Endodermal cell (in vitro differentiated cells): ENCODE data around the gene CHRDL2. TPM values are rescaled to one million over a fixed set of nuclear protein-coding genes. Genes with fewer than 3 reads are reported as not detected.
"Not testable (repeated sequence)": the region's sequence is repeated elsewhere in the genome, so short reads cannot be mapped to it uniquely, and the experiment has no call there.

Experiments
- DNase-seq: peaks from one replicate; pipeline ENCODE4 v3.0.0-alpha.2; 2017
- H3K27ac ChIP-seq: 2 replicates; pipeline ENCODE4 v1.5.1; 2013; ENCODE audit warnings: mild to moderate bottlenecking, low read depth, low read length, moderate library complexity
- H3K27me3 ChIP-seq: 2 replicates; pipeline ENCODE4 v1.6.1; 2013; ENCODE audit warnings: mild to moderate bottlenecking, low read length, moderate library complexity; ENCODE audit not compliant: insufficient read depth, control insufficient read depth, poor library complexity, severe bottlenecking
- H3K36me3 ChIP-seq: 2 replicates; pipeline ENCODE4 v1.7.0; 2013; ENCODE audit warnings: mild to moderate bottlenecking, low read length, moderate library complexity; ENCODE audit not compliant: control insufficient read depth, insufficient read depth
- H3K4me1 ChIP-seq: one replicate; pipeline ENCODE4 v1.7.0; 2013; ENCODE audit warnings: low read length; ENCODE audit not compliant: control insufficient read depth, insufficient read depth
- H3K4me3 ChIP-seq: 2 replicates; pipeline ENCODE4 v1.5.1; 2013; ENCODE audit warnings: mild to moderate bottlenecking, low read length, moderate library complexity
- H3K9ac ChIP-seq: 2 replicates; pipeline ENCODE4 v1.6.1; 2013; ENCODE audit warnings: mild to moderate bottlenecking, low read length, moderate library complexity; ENCODE audit not compliant: poor library complexity, severe bottlenecking; ENCODE audit errors: extremely low read depth
- H3K9me3 ChIP-seq: 2 replicates; pipeline ENCODE4 v1.6.1; 2013; ENCODE audit warnings: mild to moderate bottlenecking, low read length, moderate library complexity; ENCODE audit not compliant: control insufficient read depth
- H3K27ac Mint-ChIP-seq: 2 replicates; pipeline ENCODE4 v1.8.0; 2020; ENCODE audit warnings: mixed read lengths
- H3K27me3 Mint-ChIP-seq: 2 replicates; pipeline ENCODE4 v1.8.0; 2021; ENCODE audit warnings: mild to moderate bottlenecking, mixed read lengths; ENCODE audit not compliant: insufficient read depth
- H3K36me3 Mint-ChIP-seq: 2 replicates; pipeline ENCODE4 v1.8.0; 2020; ENCODE audit warnings: low read depth, mixed read lengths
- H3K4me1 Mint-ChIP-seq: 2 replicates; pipeline ENCODE4 v1.8.0; 2020; ENCODE audit warnings: mixed read lengths
- H3K4me3 Mint-ChIP-seq: 2 replicates; pipeline ENCODE4 v1.8.0; 2020; ENCODE audit warnings: mild to moderate bottlenecking, moderate library complexity, mixed read lengths
- H3K9me3 Mint-ChIP-seq: 2 replicates; pipeline ENCODE4 v1.8.0; 2020; ENCODE audit warnings: mild to moderate bottlenecking, mixed read lengths
- CTCF ChIP-seq: fragments of 200-600 bp; sonication (generic); conservative IDR thresholded peaks from 2 replicates; pipeline ENCODE4 v1.5.0; 2021; ENCODE audit warnings: antibody characterized with exemption, mild to moderate bottlenecking
- WGBS, 2 experiments: methylation state at CpG; one replicate each; pipeline versions ENCODE4 v1.1.5 to v1.1.7; 2013; ENCODE audit warnings: missing lambda C conversion rate in 2 of 2, mixed read lengths in 1 of 2; ENCODE audit not compliant: insufficient coverage in 1 of 2, insufficient read length in 1 of 2; 5-methylcytosine and 5-hydroxymethylcytosine counted together
- total RNA-seq, 2 donors: library from RNA; stranded (reverse); fragmentation: NEBNext Ultra II Directional in 1 of 2; extraction: Animal tissue kit (Norgen Biotek cat#: 25700) in 1 of 2; gene quantifications; 2 replicates in 1 of 2; 3 replicates in 1 of 2; pipeline ENCODE4 v1.2.1, GENCODE V29; 2021

The CHRDL2 gene
- total RNA-seq, 2 donors from 2014 or later, result 0.44 to 1.2 TPM

- H3K4me3 ChIP-seq, result peak overlapping the region; percentile 64
- peaks cover 38% of the 10 kb centered on the region for H3K4me1 Mint-ChIP-seq
- H3K9ac ChIP-seq, result no peak overlapping the region
- TF ChIP-seq CTCF, result no peak
- no peaks in the 10 kb centered on the region for H3K9me3 ChIP-seq
- WGBS, 2 experiments, result 83 to 86% methylated on average over 8 to 14 of the region's 15 CpGs
- no peak overlapping the region for H3K4me3 Mint-ChIP-seq
- no peaks in the 10 kb centered on the region for H3K27me3 ChIP-seq
- H3K27ac Mint-ChIP-seq, result peak overlapping the region; percentile 58
- no peak overlapping the region for H3K27ac ChIP-seq
- no peaks in the 10 kb centered on the region for H3K36me3 ChIP-seq
- peaks cover 13% of the 10 kb centered on the region for H3K36me3 Mint-ChIP-seq
- H3K4me1 ChIP-seq, result peaks cover 7% of the 10 kb centered on the region
- no peaks in the 10 kb centered on the region for H3K27me3 Mint-ChIP-seq
- no peak for DNase-seq
- H3K9me3 Mint-ChIP-seq, result peaks cover 6% of the 10 kb centered on the region
Observed at GRCh38 chr11:74754507-74755252, 23.5 kb upstream of the CHRDL2 start.

DNA sequence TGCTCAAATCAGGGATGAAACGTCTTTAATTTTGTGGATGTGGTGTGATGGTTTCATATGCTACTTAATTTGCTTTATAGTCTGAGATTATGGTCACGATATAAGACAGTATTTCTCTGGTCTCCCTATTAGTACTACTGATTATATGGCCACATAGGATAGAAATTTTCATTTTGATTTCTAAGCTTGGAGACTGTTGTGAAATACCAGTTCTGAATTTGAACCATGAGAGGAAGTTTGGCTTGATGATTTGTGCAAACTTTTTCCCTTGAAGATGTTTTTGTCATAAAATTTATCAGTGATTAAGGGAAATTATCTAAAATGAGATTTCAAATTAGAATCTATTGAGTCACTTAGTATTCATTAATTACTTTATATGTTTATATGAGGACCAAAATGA lies 20.1 kb upstream of the CHRDL2 start:
- no peak for TF ChIP-seq CTCF
- Mint-ChIP-seq H3K9me3 (peaks cover 1% of the 10 kb centered on the region), H3K4me1 (peaks cover 55% of the 10 kb centered on the region), H3K27me3 (no peaks in the 10 kb centered on the region), H3K27ac (no peak overlapping the region), H3K36me3 (peaks cover 9% of the 10 kb centered on the region), H3K4me3 (peak overlapping the region; percentile 4)
- H3K4me3 ChIP-seq, result peak overlapping the region; percentile 13
- H3K36me3 ChIP-seq, result no peaks in the 10 kb centered on the region
- H3K4me1 ChIP-seq, result peaks cover 14% of the 10 kb centered on the region
- no peaks in the 10 kb centered on the region for H3K27me3 ChIP-seq
- H3K9me3 ChIP-seq, result no peaks in the 10 kb centered on the region
- no peak overlapping the region for H3K9ac ChIP-seq
- no peak for DNase-seq
- no peak overlapping the region for H3K27ac ChIP-seq
- WGBS, 2 experiments, result 97% methylated on average over 2 of the region's 2 CpGs; no CpG with 5 or more reads in 1 of the 2 experiments

DNA sequence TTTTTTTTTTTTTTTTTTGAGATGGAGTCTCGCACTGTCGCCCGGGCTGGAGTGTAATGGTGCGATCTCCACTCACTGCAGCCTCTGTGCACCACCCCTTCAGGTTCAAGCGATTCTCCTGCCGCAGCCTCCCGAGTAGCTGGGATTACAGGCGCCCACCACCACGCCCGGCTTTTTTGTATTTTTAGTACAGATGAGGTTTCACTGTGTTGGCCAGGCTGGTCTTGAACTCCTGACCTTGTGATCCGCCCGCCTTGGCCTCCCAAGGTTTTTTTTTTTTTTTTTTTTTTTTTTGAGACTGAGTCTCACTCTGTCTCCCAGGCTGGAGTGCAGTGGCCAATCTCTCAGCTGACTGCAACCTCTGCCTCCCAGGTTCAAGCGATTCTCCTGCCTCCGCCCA lies 19.4 kb upstream of the CHRDL2 start:
- H3K27me3 Mint-ChIP-seq, H3K27me3 ChIP-seq, H3K9me3 ChIP-seq, H3K9ac ChIP-seq, H3K36me3 ChIP-seq, DNase-seq, H3K36me3 Mint-ChIP-seq, H3K9me3 Mint-ChIP-seq, H3K27ac ChIP-seq, H3K27ac Mint-ChIP-seq: not testable (repeated sequence)
- Mint-ChIP-seq H3K4me1 (peaks cover 50% of the 10 kb centered on the region), H3K4me3 (peak overlapping the region; percentile 79)
- Histone ChIP-seq H3K4me1 (peaks cover 14% of the 10 kb centered on the region), H3K4me3 (peak overlapping the region; percentile 94)
- 90 to 95% methylated on average over 5 to 14 of the region's 14 CpGs for WGBS, 2 experiments
